Endothelial cell of umbilical vein (primary cell): Measurements from ENCODE around the gene LGALS12. TPM values are rescaled to one million over a fixed set of nuclear protein-coding genes. Genes with fewer than 3 reads are reported as not detected.

Source experiments
- BruUV-seq: library from RNA; stranded (reverse); fragments of 400-500 nt; replicated peaks from 2 replicates; lab custom pipeline; 2021; lab: Mats Ljungman, UMichigan
- CTCF ChIA-PET: fragments of 300-600, 350-600 bp; sonication (Branson Sonifier 250); formaldehyde crosslinking; loops from one replicate; lab custom pipeline; 2021; ENCODE audit warnings: antibody characterized with exemption, inconsistent platforms; lab: Charles Lee
- POLR2A ChIA-PET: fragments of 300-600, 350-600 bp; sonication (Branson Sonifier 250); formaldehyde crosslinking; loops from one replicate; lab custom pipeline; 2021; ENCODE audit warnings: antibody characterized with exemption, inconsistent platforms; lab: Charles Lee
- DNase-seq: peaks from one replicate; pipeline ENCODE4 v3.0.0-alpha.2; 2011; ENCODE audit warnings: low read depth, low spot score
- FAIRE-seq: peaks from 2 replicates; lab custom pipeline; 2011; peaks lifted over from hg19 to GRCh38; lab: Jason Lieb, UNC
- H2AFZ ChIP-seq: 2 replicates; pipeline ENCODE4 v1.6.0; 2012; ENCODE audit warnings: low read depth, low read length, control low read depth, inconsistent platforms
- H3K27ac ChIP-seq: 2 replicates; pipeline ENCODE4 v1.5.1; 2011; ENCODE audit warnings: low read depth, mild to moderate bottlenecking, control low read depth, low read length, moderate library complexity; ENCODE audit not compliant: insufficient read depth
- H3K27me3 ChIP-seq, 2 experiments: 2 replicates each; pipeline versions ENCODE4 v1.6.0 to v1.6.1; 2011; ENCODE audit warnings: low read length in 2 of 2, mixed read lengths in 1 of 2; ENCODE audit not compliant: control insufficient read depth in 2 of 2, insufficient read depth in 2 of 2
- H3K36me3 ChIP-seq, 2 experiments: 2 replicates in 1 of 2; 3 replicates in 1 of 2; pipeline ENCODE4 v1.5.1; 2011; ENCODE audit warnings: low read length in 2 of 2, mild to moderate bottlenecking in 1 of 2, moderate library complexity in 1 of 2; ENCODE audit not compliant: control insufficient read depth in 2 of 2, insufficient read depth in 2 of 2; ENCODE audit errors: extremely low read depth in 1 of 2
- H3K4me1 ChIP-seq: 3 replicates; pipeline ENCODE4 v1.5.1; 2011; ENCODE audit warnings: mild to moderate bottlenecking, low read length; ENCODE audit not compliant: control insufficient read depth, insufficient read depth; ENCODE audit errors: extremely low read depth
- H3K4me2 ChIP-seq: 2 replicates; pipeline ENCODE4 v1.6.1; 2011; ENCODE audit warnings: low read length, control low read depth, mixed read lengths; ENCODE audit not compliant: insufficient read depth
- H3K4me3 ChIP-seq, 3 experiments: fragments of 200-600 bp in 1 of 3; sonication (generic), shearing (Covaris generic) in 1 of 3; replicated peaks in 1 of 3; 2 replicates each; pipeline ENCODE4 v1.5.1; 2011 to 2016; ENCODE audit warnings: control low read depth in 3 of 3, low read length in 3 of 3, mild to moderate bottlenecking in 2 of 3, inconsistent platforms in 1 of 3, low read depth in 1 of 3, moderate library complexity in 1 of 3; ENCODE audit not compliant: insufficient read depth in 1 of 3
- H3K79me2 ChIP-seq: 2 replicates; pipeline ENCODE4 v1.6.0; 2012; ENCODE audit warnings: low read length, inconsistent platforms; ENCODE audit not compliant: control insufficient read depth, insufficient read depth
- H3K9ac ChIP-seq: replicated peaks from 2 replicates; pipeline ENCODE3; 2011; ENCODE audit warnings: low read length, control low read depth; ENCODE audit not compliant: insufficient read depth; ENCODE audit errors: extremely low read depth
- H3K9me1 ChIP-seq: replicated peaks from 3 replicates; pipeline ENCODE4 v1.6.0; 2011; ENCODE audit warnings: mild to moderate bottlenecking, low read length; ENCODE audit not compliant: control insufficient read depth, insufficient read depth; ENCODE audit errors: extremely low read depth
- H3K9me3 ChIP-seq: replicated peaks from 2 replicates; pipeline ENCODE4 v1.5.1; 2012; ENCODE audit warnings: low read length, inconsistent platforms; ENCODE audit not compliant: control insufficient read depth, insufficient read depth
- H4K20me1 ChIP-seq: replicated peaks from 2 replicates; pipeline ENCODE3; 2011; ENCODE audit warnings: mild to moderate bottlenecking, low read length; ENCODE audit not compliant: control insufficient read depth, insufficient read depth; ENCODE audit errors: extremely low read depth
- CTCF ChIP-seq, 2 donors: IDR thresholded peaks; 1 replicate in 1 of 2; 2 replicates in 1 of 2; pipeline ENCODE4 v1.5.1; 2011; ENCODE audit warnings: low read length in 2 of 2, mild to moderate bottlenecking in 2 of 2, moderate library complexity in 2 of 2, control low read depth in 1 of 2, inconsistent platforms in 1 of 2, low read depth in 1 of 2; ENCODE audit not compliant: insufficient read depth in 1 of 2; ENCODE audit errors: extremely low read depth in 1 of 2
- EZH2 ChIP-seq: IDR thresholded peaks from 2 replicates; pipeline ENCODE4 v1.6.1; 2012; ENCODE audit warnings: borderline replicate concordance, low read depth, mild to moderate bottlenecking, moderate library complexity, low read length, inconsistent platforms; ENCODE audit not compliant: severe bottlenecking
- FOS ChIP-seq: IDR thresholded peaks from 2 replicates; pipeline ENCODE4 v1.6.1; 2011; ENCODE audit warnings: mild to moderate bottlenecking, low read length, moderate library complexity, borderline replicate concordance; ENCODE audit not compliant: insufficient read depth
- GATA2 ChIP-seq: IDR thresholded peaks from 2 replicates; pipeline ENCODE4 v1.7.0; 2011; ENCODE audit warnings: low read depth, mild to moderate bottlenecking, moderate library complexity, mixed read lengths, low read length; ENCODE audit not compliant: insufficient read length, insufficient read depth
- JUN ChIP-seq: IDR thresholded peaks from 2 replicates; pipeline ENCODE4 v1.6.1; 2011; ENCODE audit warnings: borderline replicate concordance, low read depth; ENCODE audit not compliant: insufficient read length, insufficient read depth
- MAX ChIP-seq: IDR thresholded peaks from 2 replicates; pipeline ENCODE4 v1.6.1; 2011; ENCODE audit not compliant: insufficient read depth, insufficient read length
- MYC ChIP-seq: IDR thresholded peaks from one replicate; pipeline ENCODE4 v1.6.1; 2011; ENCODE audit warnings: mild to moderate bottlenecking, low read depth, low read length
- POLR2A ChIP-seq: IDR thresholded peaks from 2 replicates; pipeline ENCODE4 v1.6.1; 2012; ENCODE audit warnings: low read depth, mild to moderate bottlenecking, control low read depth, low read length
- POLR2AphosphoS5 ChIP-seq: IDR thresholded peaks from 2 replicates; pipeline ENCODE4 v1.6.1; 2012; ENCODE audit warnings: low read depth, mild to moderate bottlenecking, control low read depth, low read length, moderate library complexity; ENCODE audit not compliant: insufficient read depth
- dilution Hi-C: fragments of 300-500 bp; cut with MboI; formaldehyde crosslinking; loops from one replicate; pipeline ENCODE4 v1.15.0; 2019; ENCODE audit warnings: low sequenced_read_pairs; ENCODE audit not compliant: extremely low pct_ligation_motif_present
- intact Hi-C: fragments of 100-400 bp; cut with micrococcal nuclease; formaldehyde crosslinking; loops from one replicate; pipeline ENCODE4 v1.10.0; 2022
- polyA plus RNA-seq, 4 experiments: library from polyadenylated mRNA; depleted of rRNA in 3 of 4; stranded (reverse) in 3 of 4; unstranded in 1 of 4; fragments of >200 nt; gene quantifications; 2 replicates each; pipeline versions ENCODE4 v1.2.1 to v1.2.3, GENCODE V29; 2011 to 2012; ENCODE audit warnings: missing spikeins in 1 of 4
- total RNA-seq: library from RNA; stranded (reverse); gene quantifications from 2 replicates; pipeline ENCODE4 v1.2.3, GENCODE V29; 2021

LGALS12 gene
- total and polyA plus RNA-seq, 2 donors (not counting 3 experiments of a cell fraction or from before 2014, with no cell fraction given) = not detected

GRCh38 chr11:63532799-63533475, 27.1 kb downstream of the LGALS12 start:
- FAIRE-seq = no peak
- H2AFZ ChIP-seq = no peak overlapping the region

GRCh38 chr11:63534076-63534475, 28.2 kb downstream of the LGALS12 start:
- no peak overlapping the region for H2AFZ ChIP-seq
- H3K9me3 ChIP-seq = no peaks in the 10 kb centered on the region
- no peak for TF ChIP-seq POLR2A
- no peak for TF ChIP-seq GATA2
- no peak for TF ChIP-seq JUN
- TF ChIP-seq FOS = no peak
- no peak for TF ChIP-seq MYC
- no peak for TF ChIP-seq MAX
- no peak for TF ChIP-seq EZH2
- no peak for TF ChIP-seq POLR2AphosphoS5
- TF ChIP-seq CTCF (IDR thresholded peaks at IDR 0.05; ENCODE audit: extremely low read depth in 1 of 2, insufficient read depth in 1 of 2, low read depth in 1 of 2, low read length in 2 of 2) = no peak
- no peaks in the 10 kb centered on the region for H3K79me2 ChIP-seq
- no TSS peak for BruUV-seq
- intact Hi-C loops = no loop called here
- no peak overlapping the region for H3K4me3 ChIP-seq
- no peak overlapping the region for H3K9ac ChIP-seq
- CTCF ChIA-PET = no interaction called here
- no peak for FAIRE-seq
- dilution Hi-C loops = no loop called here
- H3K9me1 ChIP-seq = no peaks in the 10 kb centered on the region
- no peak overlapping the region for H3K4me2 ChIP-seq
- peaks cover 8% of the 10 kb centered on the region for H3K4me1 ChIP-seq
- no peaks in the 10 kb centered on the region for H3K36me3 ChIP-seq
- POLR2A ChIA-PET = no interaction called here
- H3K27ac ChIP-seq = no peak overlapping the region
- peaks cover 2% of the 10 kb centered on the region in 2 experiments for H3K27me3 ChIP-seq
- no peak for DNase-seq
- no peaks in the 10 kb centered on the region for H4K20me1 ChIP-seq

More at GRCh38 chr11:63532799-63533475, 27.1 kb downstream of the LGALS12 start:
- H3K79me2 ChIP-seq = no peaks in the 10 kb centered on the region
- H4K20me1 ChIP-seq = no peaks in the 10 kb centered on the region
- no TSS peak for BruUV-seq
- H3K27ac ChIP-seq = no peak overlapping the region
- no peak overlapping the region for H3K4me3 ChIP-seq
- no peak for TF ChIP-seq GATA2
- POLR2A ChIA-PET = no interaction called here
- CTCF ChIA-PET = interaction anchor here (1.8 kb wide), 2 partner anchors 11 to 54 kb away, joined by 4 to 5 read pairs; no protein-coding TSS in a partner anchor
- no peaks in the 10 kb centered on the region for H3K36me3 ChIP-seq
- H3K4me1 ChIP-seq = peaks cover 8% of the 10 kb centered on the region
- no peaks in the 10 kb centered on the region for H3K9me1 ChIP-seq
- H3K4me2 ChIP-seq = no peak overlapping the region
- no peak overlapping the region for H3K9ac ChIP-seq
- H3K27me3 ChIP-seq = peaks cover 2% of the 10 kb centered on the region in 2 experiments
- H3K9me3 ChIP-seq = no peaks in the 10 kb centered on the region
- DNase-seq = no peak
- dilution Hi-C loops (no loop called here), intact Hi-C loops (no loop called here)
